ENCODE measurements around the gene GARIN5B.
"Not testable (repeated sequence)": the region's sequence is repeated elsewhere in the genome, so short reads cannot be mapped to it uniquely, and the experiment has no call there.

The GARIN5B gene

GRCh38 chr19:55345101-55345817 lies 17.8 kb downstream of the GARIN5B start:
- ATAC-seq (replicated peaks) (no peak), DNase-seq (no peak)
- H3K4me1 Mint-ChIP-seq (ENCODE audit: low read depth in 2 of 2): peaks cover 8 to 9% of the 10 kb centered on the region in 2 donors
- H3K27me3 Mint-ChIP-seq: no peaks in the 10 kb centered on the region
- H3K9me3 Mint-ChIP-seq: no peaks in the 10 kb centered on the region
- no peak overlapping the region for H3K4me3 Mint-ChIP-seq
- peak overlapping the region in 1 of 2 donors; percentile 62 for H3K27ac Mint-ChIP-seq
- H3K36me3 Mint-ChIP-seq (ENCODE audit: insufficient read depth): peaks cover 29% of the 10 kb centered on the region

- no peak for DNase-seq
- Mint-ChIP-seq H3K36me3 (ENCODE audit: insufficient read depth) (peaks cover 37% of the 10 kb centered on the region), H3K27me3 (no peaks in the 10 kb centered on the region), H3K4me3 (no peak overlapping the region), H3K4me1 (ENCODE audit: low read depth in 2 of 2) (peaks cover 11 to 15% of the 10 kb centered on the region in 2 donors), H3K9me3 (no peaks in the 10 kb centered on the region), H3K27ac (peak overlapping the region in 1 of 2 donors; percentile 62)
- ATAC-seq (replicated peaks): no peak
These were observed 18.6 kb downstream of the GARIN5B start for GRCh38 chr19:55344444-55344843.

GRCh38 chr19:55341595-55342531 lies 21.2 kb downstream of the GARIN5B start:
- Mint-ChIP-seq H3K4me1 (ENCODE audit: low read depth in 2 of 2) (peaks cover 16 to 25% of the 10 kb centered on the region in 2 donors), H3K4me3 (peak overlapping the region; percentile 75 to 94), H3K27ac (peak overlapping the region; percentile 99 to 100), H3K27me3 (peaks cover 6 to 14% of the 10 kb centered on the region in 2 donors), H3K9me3 (no peaks in the 10 kb centered on the region), H3K36me3 (ENCODE audit: insufficient read depth) (peaks cover 58% of the 10 kb centered on the region)
- DNase-seq (no peak), ATAC-seq (replicated peaks) (no peak)

- Mint-ChIP-seq H3K27ac (peak overlapping the region; percentile 99 to 100), H3K9me3 (no peaks in the 10 kb centered on the region), H3K4me1 (ENCODE audit: low read depth in 2 of 2) (peaks cover 16 to 25% of the 10 kb centered on the region in 2 donors), H3K27me3 (peaks cover 6 to 18% of the 10 kb centered on the region in 2 donors), H3K4me3 (peak overlapping the region; percentile 75 to 94), H3K36me3 (ENCODE audit: insufficient read depth) (peaks cover 59% of the 10 kb centered on the region)
- ATAC-seq (replicated peaks) (no peak), DNase-seq (no peak)
These were observed 21.9 kb downstream of the GARIN5B start for GRCh38 chr19:55341171-55341588.

GRCh38 chr19:55340784-55341147 lies 22.3 kb downstream of the GARIN5B start:
- H3K4me1 Mint-ChIP-seq (ENCODE audit: low read depth in 2 of 2): peaks cover 16 to 25% of the 10 kb centered on the region in 2 donors
- H3K36me3 Mint-ChIP-seq (ENCODE audit: insufficient read depth): peaks cover 59% of the 10 kb centered on the region
- peak overlapping the region; percentile 99 to 100 for H3K27ac Mint-ChIP-seq
- H3K9me3 Mint-ChIP-seq: no peaks in the 10 kb centered on the region
- ATAC-seq (replicated peaks) (no peak), DNase-seq (no peak)
- H3K4me3 Mint-ChIP-seq: peak overlapping the region; percentile 75 to 94
- peaks cover 7 to 18% of the 10 kb centered on the region in 2 donors for H3K27me3 Mint-ChIP-seq

- H3K36me3 Mint-ChIP-seq (ENCODE audit: insufficient read depth): peaks cover 54% of the 10 kb centered on the region
- peaks cover 13 to 22% of the 10 kb centered on the region in 2 donors for H3K27me3 Mint-ChIP-seq
- H3K9me3 Mint-ChIP-seq: no peaks in the 10 kb centered on the region
- peaks cover 16 to 25% of the 10 kb centered on the region in 2 donors for H3K4me1 Mint-ChIP-seq (ENCODE audit: low read depth in 2 of 2)
- peak overlapping the region; percentile 99 to 100 for H3K27ac Mint-ChIP-seq
- no peak for ATAC-seq (replicated peaks)
- peak; percentile 33 to 36 (median 35) for DNase-seq
- H3K4me3 Mint-ChIP-seq: peak overlapping the region; percentile 75 to 94
These were observed 22.9 kb downstream of the GARIN5B start for GRCh38 chr19:55339889-55340783.

- Mint-ChIP-seq H3K27ac (peak within 1 kb of the TSS; percentile 99 to 100), H3K4me3 (peak within 1 kb of the TSS; percentile 75 to 94), H3K4me1 (ENCODE audit: low read depth in 2 of 2) (peaks cover 16 to 25% of the 10 kb centered on the region in 2 donors), H3K27me3 (peaks cover 21 to 29% of the 10 kb centered on the region in 2 donors), H3K36me3 (ENCODE audit: insufficient read depth) (peaks cover 48% of the 10 kb centered on the region), H3K9me3 (no peaks in the 10 kb centered on the region)
- DNase-seq (peak; percentile 100), ATAC-seq (replicated peaks) (peak; percentile 69)
These were observed 23.8 kb downstream of the GARIN5B start, which contains the start of gene KMT5C for GRCh38 chr19:55339105-55339888. Gene KMT5C, plus strand, starts transcription at chr19:55339876. Its CDS starts 2,061 bp downstream, at chr19:55341937.

- no peaks in the 10 kb centered on the region for H3K9me3 Mint-ChIP-seq
- peaks cover 30 to 39% of the 10 kb centered on the region in 2 donors for H3K27me3 Mint-ChIP-seq
- ATAC-seq (replicated peaks) (no peak), DNase-seq (no peak)
- peaks cover 42% of the 10 kb centered on the region for H3K36me3 Mint-ChIP-seq (ENCODE audit: insufficient read depth)
- H3K27ac Mint-ChIP-seq: no peak overlapping the region
- H3K4me3 Mint-ChIP-seq: no peak overlapping the region
- H3K4me1 Mint-ChIP-seq (ENCODE audit: low read depth in 2 of 2): peaks cover 14 to 25% of the 10 kb centered on the region in 2 donors
These were observed 27.0 kb downstream of the GARIN5B start for GRCh38 chr19:55336101-55336500.

GRCh38 chr19:55333870-55334269 lies 29.2 kb downstream of the GARIN5B start:
- ATAC-seq (replicated peaks): no peak
- H3K27ac Mint-ChIP-seq: no peak overlapping the region
- H3K9me3 Mint-ChIP-seq: no peaks in the 10 kb centered on the region
- H3K27me3 Mint-ChIP-seq: peaks cover 33 to 39% of the 10 kb centered on the region in 2 donors
- DNase-seq: no peak
- H3K4me3 Mint-ChIP-seq: no peak overlapping the region
- peaks cover 21% of the 10 kb centered on the region for H3K36me3 Mint-ChIP-seq (ENCODE audit: insufficient read depth)
- H3K4me1 Mint-ChIP-seq (ENCODE audit: low read depth in 2 of 2): peaks cover 5 to 7% of the 10 kb centered on the region in 2 donors

- not testable (repeated sequence) for H3K9me3 Mint-ChIP-seq; H3K4me1 Mint-ChIP-seq (ENCODE audit: low read depth in 2 of 2); H3K27ac Mint-ChIP-seq; H3K4me3 Mint-ChIP-seq; ATAC-seq (replicated peaks); DNase-seq; H3K36me3 Mint-ChIP-seq (ENCODE audit: insufficient read depth)
- peaks cover 21 to 28% of the 10 kb centered on the region in 2 donors for H3K27me3 Mint-ChIP-seq
These were observed 33.3 kb downstream of the GARIN5B start for GRCh38 chr19:55329791-55330190.

GRCh38 chr19:55328774-55329318 lies 34.2 kb downstream of the GARIN5B start:
- not testable (repeated sequence) for H3K36me3 Mint-ChIP-seq (ENCODE audit: insufficient read depth); H3K4me3 Mint-ChIP-seq; DNase-seq; H3K9me3 Mint-ChIP-seq; H3K4me1 Mint-ChIP-seq (ENCODE audit: low read depth in 2 of 2); H3K27ac Mint-ChIP-seq
- ATAC-seq (replicated peaks): peak; percentile 36
- H3K27me3 Mint-ChIP-seq: peaks cover 14 to 24% of the 10 kb centered on the region in 2 donors

GRCh38 chr19:55325172-55325571 lies 37.9 kb downstream of the GARIN5B start, which contains the start of gene TMEM150B:
Gene TMEM150B, minus strand, starts transcription at chr19:55325341. Its CDS starts 4,305 bp downstream, at chr19:55321036.
- Mint-ChIP-seq H3K36me3 (ENCODE audit: insufficient read depth) (no peaks in the 10 kb centered on the region), H3K4me1 (ENCODE audit: low read depth in 2 of 2) (no peaks in the 10 kb centered on the region), H3K9me3 (no peaks in the 10 kb centered on the region), H3K4me3 (no peak within 1 kb of the TSS), H3K27ac (peak within 1 kb of the TSS in 1 of 2 donors; percentile 44), H3K27me3 (peaks cover 26 to 46% of the 10 kb centered on the region in 2 donors)
- DNase-seq (no peak), ATAC-seq (replicated peaks) (no peak)
